ENCODE measurements around the gene RASSF10.

Gene RASSF10

GRCh38 chr11:12998336-12998735 lies 10.8 kb upstream of the RASSF10 start:
- H3K4me3 ChIP-seq (ENCODE audit: low read length in 2 of 2) = no peak overlapping the region
- H3K14ac ChIP-seq (ENCODE audit: low read length) = no peak overlapping the region
- no peak overlapping the region for H3K18ac ChIP-seq (ENCODE audit: low read length)
- no peak overlapping the region for H2AFZ ChIP-seq (ENCODE audit: low read length)
- no peak overlapping the region for H4K8ac ChIP-seq (ENCODE audit: low read depth, low read length)
- no peak overlapping the region for H2BK120ac ChIP-seq (ENCODE audit: low read depth, low read length)
- H3K36me3 ChIP-seq (replicated peaks in 1 of 2; ENCODE audit: control insufficient read depth in 2 of 2, insufficient read depth in 2 of 2, low read length in 2 of 2) = peaks cover 0 to 2% of the 10 kb centered on the region in 2 donors
- no peak for DNase-seq (ENCODE audit: low spot score)
- no peak overlapping the region for H2BK15ac ChIP-seq (ENCODE audit: low read length)
- no peak overlapping the region for H2BK12ac ChIP-seq (ENCODE audit: low read length)
- H3K4me1 ChIP-seq (ENCODE audit: control insufficient read depth in 2 of 2, insufficient read depth in 1 of 2, low read depth in 1 of 2, low read length in 2 of 2) = no peaks in the 10 kb centered on the region
- H3K23ac ChIP-seq (ENCODE audit: low read depth, low read length, poor library complexity) = no peak overlapping the region
- no peak overlapping the region for H4K91ac ChIP-seq (ENCODE audit: low read depth, low read length, poor library complexity)
- no peak overlapping the region for H2AK5ac ChIP-seq (ENCODE audit: low read depth, low read length)
- no peaks in the 10 kb centered on the region for H3K79me1 ChIP-seq (ENCODE audit: low read depth, low read length)
- H3K9me3 ChIP-seq (replicated peaks in 1 of 2; ENCODE audit: control insufficient read depth in 2 of 2, insufficient read depth in 1 of 2, low read depth in 1 of 2, low read length in 2 of 2) = peaks cover 0 to 3% of the 10 kb centered on the region in 2 donors
- H3K27ac ChIP-seq (replicated peaks; ENCODE audit: low read length) = no peak overlapping the region
- H3K4me2 ChIP-seq (ENCODE audit: insufficient read depth, low read length, poor library complexity, severe bottlenecking) = no peak overlapping the region
- H2BK5ac ChIP-seq (ENCODE audit: low read length) = no peak overlapping the region
- H3K4ac ChIP-seq (ENCODE audit: low read length) = no peak overlapping the region
- whole genome bisulfite sequencing, 2 donors (ENCODE audit: extremely low coverage in 2 of 2, insufficient read length in 2 of 2, insufficient replicate concordance in 1 of 2) = no CpG with 5 or more reads among the region's 5 CpGs
- no peaks in the 10 kb centered on the region for H3K27me3 ChIP-seq (ENCODE audit: control insufficient read depth in 3 of 3, insufficient read depth in 3 of 3, low read depth in 1 of 3, low read length in 3 of 3)
- H3K9ac ChIP-seq (ENCODE audit: low read depth, low read length, poor library complexity) = no peak overlapping the region

DNA sequence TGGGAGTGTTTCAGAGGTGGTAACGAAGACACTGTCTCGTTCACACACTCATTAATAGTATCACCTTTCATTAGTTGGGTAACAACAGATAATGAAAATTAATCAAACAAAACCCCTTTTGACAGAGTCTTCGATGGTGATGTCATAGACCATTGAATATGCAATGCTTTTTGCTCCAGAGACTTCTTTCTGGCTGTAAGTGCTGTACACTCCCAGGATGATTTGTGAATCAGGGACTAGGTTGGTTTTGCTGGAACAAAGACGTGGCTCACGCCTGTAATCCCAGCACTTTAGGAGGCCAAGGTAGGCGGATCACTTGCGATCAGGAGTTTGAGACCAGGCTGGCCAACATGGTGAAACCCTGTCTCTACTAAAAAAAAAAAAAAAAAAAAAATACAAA lies 9.5 kb upstream of the RASSF10 start:
- peaks cover 0 to 3% of the 10 kb centered on the region in 2 donors for H3K9me3 ChIP-seq (replicated peaks in 1 of 2; ENCODE audit: control insufficient read depth in 2 of 2, insufficient read depth in 1 of 2, low read depth in 1 of 2, low read length in 2 of 2)
- H3K18ac ChIP-seq (ENCODE audit: low read length) = no peak overlapping the region
- H3K4me1 ChIP-seq (ENCODE audit: control insufficient read depth in 2 of 2, insufficient read depth in 1 of 2, low read depth in 1 of 2, low read length in 2 of 2) = peaks cover 0 to 3% of the 10 kb centered on the region in 2 donors
- H2AFZ ChIP-seq (ENCODE audit: low read length) = no peak overlapping the region
- H3K4ac ChIP-seq (ENCODE audit: low read length) = no peak overlapping the region
- H3K9ac ChIP-seq (ENCODE audit: low read depth, low read length, poor library complexity) = no peak overlapping the region
- no peak overlapping the region for H3K14ac ChIP-seq (ENCODE audit: low read length)
- H2BK120ac ChIP-seq (ENCODE audit: low read depth, low read length) = no peak overlapping the region
- H3K36me3 ChIP-seq (replicated peaks in 1 of 2; ENCODE audit: control insufficient read depth in 2 of 2, insufficient read depth in 2 of 2, low read length in 2 of 2) = peaks cover 0 to 2% of the 10 kb centered on the region in 2 donors
- H2BK15ac ChIP-seq (ENCODE audit: low read length) = no peak overlapping the region
- H3K4me3 ChIP-seq (ENCODE audit: low read length in 2 of 2) = no peak overlapping the region
- no CpG with 5 or more reads among the region's 7 CpGs for WGBS, 2 donors (ENCODE audit: extremely low coverage in 2 of 2, insufficient read length in 2 of 2, insufficient replicate concordance in 1 of 2)
- H3K27me3 ChIP-seq (ENCODE audit: control insufficient read depth in 3 of 3, insufficient read depth in 3 of 3, low read depth in 1 of 3, low read length in 3 of 3) = no peaks in the 10 kb centered on the region
- no peak overlapping the region for H3K4me2 ChIP-seq (ENCODE audit: insufficient read depth, low read length, poor library complexity, severe bottlenecking)
- H4K8ac ChIP-seq (ENCODE audit: low read depth, low read length) = no peak overlapping the region
- no peak overlapping the region for H2BK12ac ChIP-seq (ENCODE audit: low read length)
- H4K91ac ChIP-seq (ENCODE audit: low read depth, low read length, poor library complexity) = no peak overlapping the region
- no peak overlapping the region for H2BK5ac ChIP-seq (ENCODE audit: low read length)
- H2AK5ac ChIP-seq (ENCODE audit: low read depth, low read length) = no peak overlapping the region
- no peak for DNase-seq (ENCODE audit: low spot score)
- H3K27ac ChIP-seq (replicated peaks; ENCODE audit: low read length) = no peak overlapping the region
- H3K79me1 ChIP-seq (ENCODE audit: low read depth, low read length) = no peaks in the 10 kb centered on the region
- H3K23ac ChIP-seq (ENCODE audit: low read depth, low read length, poor library complexity) = no peak overlapping the region

DNA sequence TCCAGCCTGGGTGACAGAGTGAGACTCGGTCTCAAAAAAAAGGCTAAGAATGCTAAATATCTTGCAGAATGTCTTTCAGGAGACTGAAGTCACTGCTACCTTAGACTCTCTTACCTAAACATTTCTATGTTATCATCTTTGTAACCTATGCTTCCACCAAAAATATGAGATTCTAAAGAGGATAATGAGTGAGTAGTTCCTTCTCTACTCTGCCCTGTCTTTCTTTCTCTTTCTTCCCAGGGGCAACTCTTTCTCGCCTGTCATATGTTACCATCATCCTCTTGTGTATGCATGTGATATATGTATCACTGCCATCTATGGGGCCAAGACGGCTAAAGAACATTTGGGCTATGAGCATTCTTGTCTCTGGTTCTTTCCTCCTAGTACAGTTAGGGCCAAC lies 9.0 kb upstream of the RASSF10 start:
- no peak overlapping the region for H3K18ac ChIP-seq (ENCODE audit: low read length)

DNA sequence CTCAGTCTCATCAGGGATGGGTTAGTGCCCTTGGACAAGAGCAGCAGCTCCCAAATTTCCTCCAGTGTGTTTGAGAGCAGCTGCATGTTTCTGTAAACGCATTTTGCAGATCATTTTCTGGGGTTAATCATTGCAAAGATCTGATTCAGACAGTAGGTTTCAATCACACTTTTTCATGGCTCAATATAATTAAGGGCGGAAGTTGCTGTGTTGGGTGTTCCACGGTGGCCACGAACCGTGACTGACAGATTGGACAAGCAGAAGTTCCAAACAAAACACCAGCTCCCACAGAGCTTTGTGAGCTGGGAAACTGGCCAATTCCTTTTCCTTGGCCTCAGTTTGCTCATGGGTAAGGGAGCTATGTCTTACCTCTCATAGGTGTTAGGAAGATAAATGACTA lies 8.4 kb upstream of the RASSF10 start:
- Histone ChIP-seq H3K23ac (ENCODE audit: low read depth, low read length, poor library complexity) (no peak overlapping the region), H2BK5ac (ENCODE audit: low read length) (no peak overlapping the region), H3K4me1 (ENCODE audit: control insufficient read depth in 2 of 2, insufficient read depth in 1 of 2, low read depth in 1 of 2, low read length in 2 of 2) (peaks cover 0 to 3% of the 10 kb centered on the region in 2 donors), H4K91ac (ENCODE audit: low read depth, low read length, poor library complexity) (no peak overlapping the region), H3K4ac (ENCODE audit: low read length) (no peak overlapping the region), H2AK5ac (ENCODE audit: low read depth, low read length) (no peak overlapping the region), H3K36me3 (replicated peaks in 1 of 2; ENCODE audit: control insufficient read depth in 2 of 2, insufficient read depth in 2 of 2, low read length in 2 of 2) (peaks cover 0 to 2% of the 10 kb centered on the region in 2 donors), H3K9me3 (replicated peaks in 1 of 2; ENCODE audit: control insufficient read depth in 2 of 2, insufficient read depth in 1 of 2, low read depth in 1 of 2, low read length in 2 of 2) (peaks cover 0 to 5% of the 10 kb centered on the region in 2 donors), H3K4me3 (ENCODE audit: low read length in 2 of 2) (no peak overlapping the region), H3K4me2 (ENCODE audit: insufficient read depth, low read length, poor library complexity, severe bottlenecking) (no peak overlapping the region), H2BK120ac (ENCODE audit: low read depth, low read length) (no peak overlapping the region), H3K9ac (ENCODE audit: low read depth, low read length, poor library complexity) (no peak overlapping the region), H2AFZ (ENCODE audit: low read length) (no peak overlapping the region), H3K79me1 (ENCODE audit: low read depth, low read length) (no peaks in the 10 kb centered on the region), H2BK12ac (ENCODE audit: low read length) (no peak overlapping the region), H3K18ac (ENCODE audit: low read length) (no peak overlapping the region), H2BK15ac (ENCODE audit: low read length) (no peak overlapping the region), H3K27ac (replicated peaks; ENCODE audit: low read length) (no peak overlapping the region), H3K27me3 (ENCODE audit: control insufficient read depth in 3 of 3, insufficient read depth in 3 of 3, low read depth in 1 of 3, low read length in 3 of 3) (no peaks in the 10 kb centered on the region), H3K14ac (ENCODE audit: low read length) (no peak overlapping the region), H4K8ac (ENCODE audit: low read depth, low read length) (no peak overlapping the region)
- no CpG with 5 or more reads among the region's 5 CpGs for WGBS, 2 donors (ENCODE audit: extremely low coverage in 2 of 2, insufficient read length in 2 of 2, insufficient replicate concordance in 1 of 2)
- no peak for DNase-seq (ENCODE audit: low spot score)

More for the DNA sequence above, 9.0 kb upstream of the RASSF10 start:
- Histone ChIP-seq H4K91ac (ENCODE audit: low read depth, low read length, poor library complexity) (no peak overlapping the region), H3K4me1 (ENCODE audit: control insufficient read depth in 2 of 2, insufficient read depth in 1 of 2, low read depth in 1 of 2, low read length in 2 of 2) (peaks cover 0 to 3% of the 10 kb centered on the region in 2 donors), H3K4ac (ENCODE audit: low read length) (no peak overlapping the region), H3K4me3 (ENCODE audit: low read length in 2 of 2) (no peak overlapping the region), H3K9ac (ENCODE audit: low read depth, low read length, poor library complexity) (no peak overlapping the region), H3K14ac (ENCODE audit: low read length) (no peak overlapping the region), H3K79me1 (ENCODE audit: low read depth, low read length) (no peaks in the 10 kb centered on the region), H2AK5ac (ENCODE audit: low read depth, low read length) (no peak overlapping the region), H3K27ac (replicated peaks; ENCODE audit: low read length) (no peak overlapping the region), H3K23ac (ENCODE audit: low read depth, low read length, poor library complexity) (no peak overlapping the region), H3K4me2 (ENCODE audit: insufficient read depth, low read length, poor library complexity, severe bottlenecking) (no peak overlapping the region), H2BK120ac (ENCODE audit: low read depth, low read length) (no peak overlapping the region), H2BK5ac (ENCODE audit: low read length) (no peak overlapping the region), H3K36me3 (replicated peaks in 1 of 2; ENCODE audit: control insufficient read depth in 2 of 2, insufficient read depth in 2 of 2, low read length in 2 of 2) (peaks cover 0 to 2% of the 10 kb centered on the region in 2 donors), H3K27me3 (ENCODE audit: control insufficient read depth in 3 of 3, insufficient read depth in 3 of 3, low read depth in 1 of 3, low read length in 3 of 3) (no peaks in the 10 kb centered on the region), H3K9me3 (replicated peaks in 1 of 2; ENCODE audit: control insufficient read depth in 2 of 2, insufficient read depth in 1 of 2, low read depth in 1 of 2, low read length in 2 of 2) (peaks cover 0 to 3% of the 10 kb centered on the region in 2 donors), H2BK15ac (ENCODE audit: low read length) (no peak overlapping the region), H2AFZ (ENCODE audit: low read length) (no peak overlapping the region), H2BK12ac (ENCODE audit: low read length) (no peak overlapping the region), H4K8ac (ENCODE audit: low read depth, low read length) (no peak overlapping the region)
- DNase-seq (ENCODE audit: low spot score) = no peak
- no CpG with 5 or more reads among the region's 3 CpGs for WGBS, 2 donors (ENCODE audit: extremely low coverage in 2 of 2, insufficient read length in 2 of 2, insufficient replicate concordance in 1 of 2)

Data from neuronal stem cell (in vitro differentiated cells).